Nephron (organoid): ENCODE data around the gene CNTN4.

Experiments used
- H3K27ac Mint-ChIP-seq, 3 experiments: 2 replicates each; pipeline ENCODE4 v1.8.0; 2020; ENCODE audit warnings: mixed read lengths in 3 of 3, mild to moderate bottlenecking in 2 of 3, moderate library complexity in 1 of 3
- H3K27me3 Mint-ChIP-seq: 2 replicates; pipeline ENCODE4 v1.8.0; 2021; ENCODE audit warnings: low read depth, mild to moderate bottlenecking, moderate library complexity, mixed read lengths
- H3K36me3 Mint-ChIP-seq: 2 replicates; pipeline ENCODE4 v1.8.0; 2020; ENCODE audit warnings: low read depth, mixed read lengths
- H3K4me1 Mint-ChIP-seq: 2 replicates; pipeline ENCODE4 v1.8.0; 2020; ENCODE audit warnings: mixed read lengths
- H3K4me3 Mint-ChIP-seq, 3 experiments: 2 replicates each; pipeline ENCODE4 v1.8.0; 2020; ENCODE audit warnings: mild to moderate bottlenecking in 3 of 3, mixed read lengths in 3 of 3, moderate library complexity in 2 of 3
- H3K9me3 Mint-ChIP-seq: 2 replicates; pipeline ENCODE4 v1.8.0; 2020; ENCODE audit warnings: mixed read lengths
- TF ChIP-seq, protein P1 (sequence below), 3 experiments: fragments of 200-600 bp; sonication (generic); IDR thresholded peaks; one replicate each; pipeline ENCODE4 v1.5.0; 2021; ENCODE audit warnings: antibody characterized with exemption in 3 of 3; ENCODE audit not compliant: unreplicated experiment in 3 of 3

The CNTN4 gene

GRCh38 chr3:3086239-3086638 lies 987.6 kb downstream of the CNTN4 start:
- no peaks in the 10 kb centered on the region for H3K4me1 Mint-ChIP-seq
- H3K4me3 Mint-ChIP-seq = no peak overlapping the region
- H3K9me3 Mint-ChIP-seq = no peaks in the 10 kb centered on the region
- peaks cover 4% of the 10 kb centered on the region for H3K27me3 Mint-ChIP-seq
- TF ChIP-seq, protein P1, sequence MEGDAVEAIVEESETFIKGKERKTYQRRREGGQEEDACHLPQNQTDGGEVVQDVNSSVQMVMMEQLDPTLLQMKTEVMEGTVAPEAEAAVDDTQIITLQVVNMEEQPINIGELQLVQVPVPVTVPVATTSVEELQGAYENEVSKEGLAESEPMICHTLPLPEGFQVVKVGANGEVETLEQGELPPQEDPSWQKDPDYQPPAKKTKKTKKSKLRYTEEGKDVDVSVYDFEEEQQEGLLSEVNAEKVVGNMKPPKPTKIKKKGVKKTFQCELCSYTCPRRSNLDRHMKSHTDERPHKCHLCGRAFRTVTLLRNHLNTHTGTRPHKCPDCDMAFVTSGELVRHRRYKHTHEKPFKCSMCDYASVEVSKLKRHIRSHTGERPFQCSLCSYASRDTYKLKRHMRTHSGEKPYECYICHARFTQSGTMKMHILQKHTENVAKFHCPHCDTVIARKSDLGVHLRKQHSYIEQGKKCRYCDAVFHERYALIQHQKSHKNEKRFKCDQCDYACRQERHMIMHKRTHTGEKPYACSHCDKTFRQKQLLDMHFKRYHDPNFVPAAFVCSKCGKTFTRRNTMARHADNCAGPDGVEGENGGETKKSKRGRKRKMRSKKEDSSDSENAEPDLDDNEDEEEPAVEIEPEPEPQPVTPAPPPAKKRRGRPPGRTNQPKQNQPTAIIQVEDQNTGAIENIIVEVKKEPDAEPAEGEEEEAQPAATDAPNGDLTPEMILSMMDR (IDR thresholded peaks at IDR 0.05; ENCODE audit: unreplicated experiment in 3 of 3) = no peak
- H3K27ac Mint-ChIP-seq = no peak overlapping the region
- no peaks in the 10 kb centered on the region for H3K36me3 Mint-ChIP-seq

DNA sequence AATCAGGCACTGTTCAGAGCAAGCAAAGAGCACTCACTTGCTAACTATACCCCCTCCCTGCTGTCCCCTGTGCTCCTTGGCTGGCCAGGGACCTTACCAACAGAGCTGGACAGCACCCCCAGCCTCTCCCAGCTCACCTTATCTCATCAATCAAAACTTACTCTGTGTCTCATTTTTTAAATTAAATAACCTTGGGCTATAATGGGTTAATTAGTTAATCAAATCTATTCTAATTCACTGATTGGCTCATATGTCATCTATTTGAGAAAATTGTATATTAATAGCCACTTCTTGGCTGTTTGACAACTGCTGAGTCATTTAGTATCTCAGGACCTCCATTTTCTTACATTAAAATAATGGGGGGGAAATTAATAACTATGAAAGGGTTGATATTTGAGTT lies 988.6 kb downstream of the CNTN4 start:
- H3K4me1 Mint-ChIP-seq = no peaks in the 10 kb centered on the region
- TF ChIP-seq, protein P1 (IDR thresholded peaks at IDR 0.05; ENCODE audit: unreplicated experiment in 3 of 3) = no peak
- peaks cover 4% of the 10 kb centered on the region for H3K27me3 Mint-ChIP-seq
- no peak overlapping the region for H3K27ac Mint-ChIP-seq
- H3K9me3 Mint-ChIP-seq = no peaks in the 10 kb centered on the region
- no peaks in the 10 kb centered on the region for H3K36me3 Mint-ChIP-seq
- no peak overlapping the region for H3K4me3 Mint-ChIP-seq

- Mint-ChIP-seq H3K27ac (no peak overlapping the region), H3K27me3 (peaks cover 3% of the 10 kb centered on the region), H3K4me3 (no peak overlapping the region), H3K4me1 (no peaks in the 10 kb centered on the region), H3K9me3 (no peaks in the 10 kb centered on the region), H3K36me3 (no peaks in the 10 kb centered on the region)
- TF ChIP-seq, protein P1 (IDR thresholded peaks at IDR 0.05; ENCODE audit: unreplicated experiment in 3 of 3) = no peak
These were observed 989.2 kb downstream of the CNTN4 start for GRCh38 chr3:3087716-3088465.

DNA sequence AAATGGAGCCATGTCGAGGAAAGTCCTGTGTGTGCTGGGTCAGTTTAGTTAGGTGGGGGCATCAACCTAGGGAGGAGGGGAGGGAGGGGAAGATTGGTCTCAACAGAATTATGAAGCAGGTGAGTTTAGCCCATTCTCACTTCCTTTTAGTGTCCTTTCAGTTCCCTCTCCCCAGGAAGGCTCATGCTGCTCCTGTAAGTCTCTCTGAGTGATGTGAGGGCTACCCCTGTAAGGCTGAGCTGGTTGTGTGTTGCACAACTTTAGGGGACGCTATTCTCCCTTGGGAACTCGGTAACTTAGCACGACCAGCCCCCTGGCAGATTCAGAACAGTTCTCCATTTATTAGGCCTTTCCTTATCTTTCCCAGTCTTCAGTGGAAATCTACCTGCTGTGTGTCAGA lies 990.4 kb downstream of the CNTN4 start:
- Mint-ChIP-seq H3K27ac (no peak overlapping the region), H3K4me3 (no peak overlapping the region), H3K36me3 (no peaks in the 10 kb centered on the region), H3K9me3 (no peaks in the 10 kb centered on the region), H3K4me1 (no peaks in the 10 kb centered on the region), H3K27me3 (no peaks in the 10 kb centered on the region)
- TF ChIP-seq, protein P1 (IDR thresholded peaks at IDR 0.05; ENCODE audit: unreplicated experiment in 3 of 3) = no peak

- Mint-ChIP-seq H3K9me3 (no peaks in the 10 kb centered on the region), H3K36me3 (no peaks in the 10 kb centered on the region), H3K27me3 (peaks cover 6% of the 10 kb centered on the region), H3K4me1 (no peaks in the 10 kb centered on the region), H3K4me3 (no peak overlapping the region), H3K27ac (no peak overlapping the region)
- TF ChIP-seq, protein P1 (IDR thresholded peaks at IDR 0.05; ENCODE audit: unreplicated experiment in 3 of 3) = no peak
These were observed 999.3 kb downstream of the CNTN4 start for GRCh38 chr3:3097958-3098357.
